ELF-1 (cell line): ENCODE measurements around the gene CEBPZ.
"Not testable (repeated sequence)": the region's sequence is repeated elsewhere in the genome, so short reads cannot be mapped to it uniquely, and the experiment has no call there.

Experiments used
- DNase-seq: peaks from one replicate; pipeline ENCODE4 v3.0.0-alpha.2; 2016; ENCODE audit warnings: low read depth, low spot score

Gene CEBPZ

GRCh38 chr2:37231241-37232130 lies at the start of gene CEBPZ, which contains the start of gene NDUFAF7:
Gene CEBPZ, minus strand, starts transcription at chr2:37231596. Its CDS starts 29 bp downstream, at chr2:37231567.
Gene NDUFAF7, plus strand, starts transcription at chr2:37231658. Its CDS starts 48 bp downstream, at chr2:37231706.
- DNase-seq, result peak; percentile 87

GRCh38 chr2:37276291-37276690 lies 44.9 kb upstream of the CEBPZ start:
- DNase-seq, result no peak

- no peak for DNase-seq
Measured at GRCh38 chr2:37274359-37274965, 43.1 kb upstream of the CEBPZ start.

- peak; percentile 80 for DNase-seq
Measured at GRCh38 chr2:37271376-37272067, 40.1 kb upstream of the CEBPZ start.

- no peak for DNase-seq
Measured at GRCh38 chr2:37268111-37268510, 36.7 kb upstream of the CEBPZ start.

- DNase-seq, result no peak
Measured at GRCh38 chr2:37267685-37268084, 36.3 kb upstream of the CEBPZ start.

GRCh38 chr2:37263839-37264238 lies 32.4 kb upstream of the CEBPZ start:
- DNase-seq, result no peak

- no peak for DNase-seq
Measured at GRCh38 chr2:37262522-37262921, 31.1 kb upstream of the CEBPZ start.

- no peak for DNase-seq
Measured at GRCh38 chr2:37250869-37251740, 19.7 kb upstream of the CEBPZ start.

GRCh38 chr2:37246205-37246604 lies 14.8 kb upstream of the CEBPZ start:
- no peak for DNase-seq

GRCh38 chr2:37244755-37245154 lies 13.4 kb upstream of the CEBPZ start:
- no peak for DNase-seq

GRCh38 chr2:37244017-37244416 lies 12.6 kb upstream of the CEBPZ start:
- no peak for DNase-seq

- no peak for DNase-seq
Measured at GRCh38 chr2:37243435-37243834, 12.0 kb upstream of the CEBPZ start.

GRCh38 chr2:37232131-37232933 lies 936 bp upstream of the CEBPZ start:
- peak; percentile 31 for DNase-seq

- DNase-seq, result peak; percentile 20
Measured at GRCh38 chr2:37230581-37230980, 815 bp downstream of the CEBPZ start.

- no peak for DNase-seq
Measured at GRCh38 chr2:37228788-37229187, 2.6 kb downstream of the CEBPZ start.

- DNase-seq, result peak; percentile 32
Measured at GRCh38 chr2:37226863-37227262, 4.5 kb downstream of the CEBPZ start.

GRCh38 chr2:37225129-37225528 lies 6.3 kb downstream of the CEBPZ start:
- not testable (repeated sequence) for DNase-seq

GRCh38 chr2:37224063-37224462 lies 7.3 kb downstream of the CEBPZ start:
- DNase-seq, result no peak

- DNase-seq, result no peak
Measured at GRCh38 chr2:37223131-37223530, 8.3 kb downstream of the CEBPZ start.
